Measurements from ENCODE around the gene MXD3. TPM values are rescaled to one million over a fixed set of nuclear protein-coding genes. Genes with fewer than 3 reads are reported as not detected.

The MXD3 gene
- total and polyA plus RNA-seq, 2 donors (not counting 3 experiments of a cell fraction or from before 2014, with no cell fraction given) = 38.4 to 44.2 TPM

DNA sequence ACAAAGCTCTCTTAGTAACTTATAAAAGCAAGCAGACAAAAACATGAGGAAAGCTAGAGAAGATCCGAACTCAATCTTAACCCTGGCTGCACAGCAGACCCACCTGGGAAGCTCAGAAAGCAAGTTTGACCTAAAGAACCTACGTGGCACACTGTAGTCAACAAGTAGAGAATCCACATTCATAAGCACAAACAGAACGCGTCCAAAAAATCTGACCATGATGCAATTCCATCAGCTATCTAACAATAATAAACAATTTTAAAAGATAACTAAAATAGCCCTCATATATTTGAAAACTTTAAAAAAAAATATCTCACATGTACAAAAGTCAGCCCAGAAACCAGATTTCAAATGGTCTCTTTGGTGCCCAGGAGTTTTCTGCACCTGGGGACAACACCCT, 35.1 kb upstream of the MXD3 start:
- H4K20me1 ChIP-seq (replicated peaks; ENCODE audit: control insufficient read depth, extremely low read depth, insufficient read depth, low read length) = no peaks in the 10 kb centered on the region
- DNase-seq (ENCODE audit: low read depth, low spot score) = no peak
- no peak overlapping the region for H2AFZ ChIP-seq (ENCODE audit: low read depth, low read length)
- no peak overlapping the region for H3K9ac ChIP-seq (replicated peaks; ENCODE audit: extremely low read depth, insufficient read depth, low read length)
- dilution Hi-C loops (cut with MboI; ENCODE audit: extremely low pct_ligation_motif_present, low sequenced_read_pairs) = no loop called here
- H3K4me2 ChIP-seq (ENCODE audit: insufficient read depth, low read length) = no peak overlapping the region
- intact Hi-C loops (cut with micrococcal nuclease) = no loop called here
- POLR2A ChIA-PET = no interaction called here
- BruUV-seq (replicated peaks) = no TSS peak
- H3K27ac ChIP-seq (ENCODE audit: insufficient read depth, low read depth, low read length) = no peak overlapping the region
- peaks cover 68% of the 10 kb centered on the region for H3K79me2 ChIP-seq (ENCODE audit: control insufficient read depth, insufficient read depth, low read length)
- no peak for FAIRE-seq
- CTCF ChIA-PET = interaction anchor here (0.8 to 1.6 kb wide), 3 partner anchors 36 to 58 kb away, joined by 3 read pairs; no protein-coding TSS in a partner anchor
- H3K36me3 ChIP-seq (ENCODE audit: control insufficient read depth in 2 of 2, extremely low read depth in 1 of 2, insufficient read depth in 2 of 2, low read length in 2 of 2) = peaks cover 2 to 8% of the 10 kb centered on the region in 2 experiments
- H3K9me1 ChIP-seq (replicated peaks; ENCODE audit: control insufficient read depth, extremely low read depth, insufficient read depth, low read length) = no peaks in the 10 kb centered on the region
- no peaks in the 10 kb centered on the region for H3K9me3 ChIP-seq (replicated peaks; ENCODE audit: control insufficient read depth, insufficient read depth, low read length)
- TF ChIP-seq FOS (IDR thresholded peaks at IDR 0.05; ENCODE audit: borderline replicate concordance, insufficient read depth, low read length) (no peak), POLR2A (IDR thresholded peaks at IDR 0.05; ENCODE audit: low read depth, low read length) (no peak), POLR2AphosphoS5 (IDR thresholded peaks at IDR 0.05; ENCODE audit: insufficient read depth, low read depth, low read length) (no peak), EZH2 (IDR thresholded peaks at IDR 0.05; ENCODE audit: borderline replicate concordance, low read depth, low read length, severe bottlenecking) (no peak)
- H3K4me1 ChIP-seq (ENCODE audit: control insufficient read depth, extremely low read depth, insufficient read depth, low read length) = peaks cover 17% of the 10 kb centered on the region
- H3K27me3 ChIP-seq (ENCODE audit: control insufficient read depth in 2 of 2, insufficient read depth in 2 of 2, low read length in 2 of 2) = no peaks in the 10 kb centered on the region
- H3K4me3 ChIP-seq (replicated peaks in 1 of 3; ENCODE audit: insufficient read depth in 1 of 3, low read depth in 1 of 3, low read length in 3 of 3) = no peak overlapping the region

- Histone ChIP-seq H3K9me1 (replicated peaks; ENCODE audit: control insufficient read depth, extremely low read depth, insufficient read depth, low read length) (no peaks in the 10 kb centered on the region), H3K27me3 (ENCODE audit: control insufficient read depth in 2 of 2, insufficient read depth in 2 of 2, low read length in 2 of 2) (no peaks in the 10 kb centered on the region), H3K27ac (ENCODE audit: insufficient read depth, low read depth, low read length) (no peak overlapping the region), H3K4me2 (ENCODE audit: insufficient read depth, low read length) (no peak overlapping the region), H3K36me3 (ENCODE audit: control insufficient read depth in 2 of 2, extremely low read depth in 1 of 2, insufficient read depth in 2 of 2, low read length in 2 of 2) (peaks cover 8% of the 10 kb centered on the region in 2 experiments), H4K20me1 (replicated peaks; ENCODE audit: control insufficient read depth, extremely low read depth, insufficient read depth, low read length) (peaks cover 3% of the 10 kb centered on the region), H3K79me2 (ENCODE audit: control insufficient read depth, insufficient read depth, low read length) (peaks cover 62% of the 10 kb centered on the region), H3K4me3 (replicated peaks in 1 of 3; ENCODE audit: insufficient read depth in 1 of 3, low read depth in 1 of 3, low read length in 3 of 3) (no peak overlapping the region), H3K9ac (replicated peaks; ENCODE audit: extremely low read depth, insufficient read depth, low read length) (no peak overlapping the region), H2AFZ (ENCODE audit: low read depth, low read length) (no peak overlapping the region), H3K9me3 (replicated peaks; ENCODE audit: control insufficient read depth, insufficient read depth, low read length) (no peaks in the 10 kb centered on the region), H3K4me1 (ENCODE audit: control insufficient read depth, extremely low read depth, insufficient read depth, low read length) (peaks cover 6% of the 10 kb centered on the region)
- intact Hi-C loops (cut with micrococcal nuclease) = no loop called here
- ChIA-PET CTCF (interaction anchor here (1.0 to 1.8 kb wide), 3 partner anchors 16 to 231 kb away, joined by 3 to 5 read pairs (median 4); no protein-coding TSS in a partner anchor), POLR2A (interaction anchor here (0.6 kb wide), 1 partner anchor 31 kb away, joined by 5 read pairs; no protein-coding TSS in a partner anchor)
- dilution Hi-C loops (cut with MboI; ENCODE audit: extremely low pct_ligation_motif_present, low sequenced_read_pairs) = no loop called here
- no TSS peak for BruUV-seq (replicated peaks)
- DNase-seq (ENCODE audit: low read depth, low spot score) (no peak), FAIRE-seq (no peak)
- TF ChIP-seq EZH2 (IDR thresholded peaks at IDR 0.05; ENCODE audit: borderline replicate concordance, low read depth, low read length, severe bottlenecking) (no peak), JUN (IDR thresholded peaks at IDR 0.05; ENCODE audit: borderline replicate concordance, insufficient read depth, insufficient read length, low read depth) (no peak), POLR2A (IDR thresholded peaks at IDR 0.05; ENCODE audit: low read depth, low read length) (no peak), MAX (IDR thresholded peaks at IDR 0.05; ENCODE audit: insufficient read depth, insufficient read length) (no peak), CTCF (IDR thresholded peaks at IDR 0.05; ENCODE audit: extremely low read depth in 1 of 2, insufficient read depth in 1 of 2, low read depth in 1 of 2, low read length in 2 of 2) (no peak), MYC (IDR thresholded peaks at IDR 0.05; ENCODE audit: low read depth, low read length) (no peak), GATA2 (IDR thresholded peaks at IDR 0.05; ENCODE audit: insufficient read depth, insufficient read length, low read depth, low read length) (no peak), FOS (IDR thresholded peaks at IDR 0.05; ENCODE audit: borderline replicate concordance, insufficient read depth, low read length) (no peak), POLR2AphosphoS5 (IDR thresholded peaks at IDR 0.05; ENCODE audit: insufficient read depth, low read depth, low read length) (no peak)
These were observed 33.2 kb upstream of the MXD3 start for GRCh38 chr5:177344891-177345290.

Data from endothelial cell of umbilical vein (primary cell).